Mesenchymal stem cell (in vitro differentiated cells and primary cell): ENCODE measurements around the gene CETP.
A peak's percentile ranks its signal among the peaks of the same experiment; 100 is the strongest.

Experiments used
- DNase-seq: peaks from one replicate; pipeline ENCODE4 v3.0.0-alpha.2; 2013
- H2AFZ ChIP-seq: one replicate; pipeline ENCODE4 v1.6.1; 2013; ENCODE audit warnings: low read depth, mild to moderate bottlenecking, control low read depth, inconsistent platforms, low read length, moderate library complexity
- H2AK5ac ChIP-seq: 2 replicates; pipeline ENCODE4 v1.6.1; 2013; ENCODE audit warnings: low read length, moderate library complexity, mild to moderate bottlenecking, inconsistent platforms; ENCODE audit not compliant: severe bottlenecking
- H2BK120ac ChIP-seq: one replicate; pipeline ENCODE4 v1.6.1; 2013; ENCODE audit warnings: low read depth, mild to moderate bottlenecking, inconsistent platforms, low read length, moderate library complexity
- H2BK12ac ChIP-seq, 2 experiments: one replicate each; pipeline ENCODE4 v1.6.1; 2013; ENCODE audit warnings: inconsistent platforms in 2 of 2, low read length in 2 of 2, mild to moderate bottlenecking in 2 of 2, moderate library complexity in 2 of 2, control low read depth in 1 of 2
- H2BK15ac ChIP-seq: one replicate; pipeline ENCODE4 v1.6.1; 2013; ENCODE audit warnings: mild to moderate bottlenecking, low read depth, inconsistent platforms; ENCODE audit not compliant: poor library complexity, severe bottlenecking
- H2BK5ac ChIP-seq: 2 replicates; pipeline ENCODE4 v1.6.1; 2013; ENCODE audit warnings: low read depth, mild to moderate bottlenecking, low read length, control low read depth, inconsistent platforms; ENCODE audit not compliant: poor library complexity, severe bottlenecking
- H3K14ac ChIP-seq, 2 experiments: one replicate each; pipeline ENCODE4 v1.6.1; 2013; ENCODE audit warnings: inconsistent platforms in 2 of 2, low read length in 2 of 2, control low read depth in 1 of 2, mild to moderate bottlenecking in 1 of 2, moderate library complexity in 1 of 2
- H3K18ac ChIP-seq, 2 experiments: one replicate each; pipeline ENCODE4 v1.6.1; 2013; ENCODE audit warnings: inconsistent platforms in 2 of 2, low read length in 2 of 2, control low read depth in 1 of 2, low read depth in 1 of 2, mild to moderate bottlenecking in 1 of 2
- H3K23ac ChIP-seq, 2 experiments: one replicate each; pipeline ENCODE4 v1.6.1; 2013; ENCODE audit warnings: inconsistent platforms in 2 of 2, low read length in 2 of 2, mild to moderate bottlenecking in 2 of 2, moderate library complexity in 2 of 2, control low read depth in 1 of 2
- H3K27ac ChIP-seq: 2 replicates; pipeline ENCODE4 v1.5.1; 2013; ENCODE audit warnings: mild to moderate bottlenecking, moderate library complexity, low read length, control low read depth, inconsistent platforms; ENCODE audit not compliant: poor library complexity, severe bottlenecking
- H3K27me3 ChIP-seq, 2 experiments: 2 replicates each; pipeline versions ENCODE4 v1.6.1 to v1.7.0; 2013; ENCODE audit warnings: low read length in 2 of 2, mild to moderate bottlenecking in 2 of 2, moderate library complexity in 2 of 2, control low read depth in 1 of 2, inconsistent platforms in 1 of 2; ENCODE audit not compliant: control insufficient read depth in 1 of 2, insufficient read depth in 1 of 2
- H3K36me3 ChIP-seq, 2 experiments: 2 replicates each; pipeline versions ENCODE4 v1.6.1 to v1.7.0; 2013; ENCODE audit warnings: low read length in 2 of 2, control low read depth in 1 of 2, inconsistent platforms in 1 of 2, low read depth in 1 of 2, mild to moderate bottlenecking in 1 of 2; ENCODE audit not compliant: insufficient read depth in 2 of 2, control insufficient read depth in 1 of 2
- H3K4ac ChIP-seq, 2 experiments: one replicate each; pipeline ENCODE4 v1.6.1; 2013; ENCODE audit warnings: inconsistent platforms in 2 of 2, low read length in 2 of 2, mild to moderate bottlenecking in 2 of 2, moderate library complexity in 2 of 2, control low read depth in 1 of 2, low read depth in 1 of 2
- H3K4me1 ChIP-seq: 2 replicates; pipeline ENCODE4 v1.6.1; 2013; ENCODE audit warnings: low read depth, low read length, control low read depth; ENCODE audit not compliant: control insufficient read depth, insufficient read depth
- H3K4me2 ChIP-seq: 2 replicates; pipeline ENCODE4 v1.6.1; 2013; ENCODE audit warnings: low read length, mild to moderate bottlenecking, inconsistent platforms; ENCODE audit not compliant: poor library complexity, severe bottlenecking
- H3K4me3 ChIP-seq, 2 experiments: 2 replicates each; pipeline versions ENCODE4 v1.5.1 to v1.7.0; 2013; ENCODE audit warnings: low read length in 2 of 2, mild to moderate bottlenecking in 2 of 2, control low read depth in 1 of 2, low read depth in 1 of 2; ENCODE audit not compliant: insufficient read depth in 1 of 2
- H3K79me1 ChIP-seq: replicated peaks from 2 replicates; pipeline ENCODE4 v1.6.1; 2013; ENCODE audit warnings: mild to moderate bottlenecking, control low read depth, low read length, inconsistent platforms; ENCODE audit not compliant: poor library complexity, severe bottlenecking
- H3K9ac ChIP-seq: 2 replicates; pipeline ENCODE4 v1.7.0; 2013; ENCODE audit warnings: mild to moderate bottlenecking, low read length, moderate library complexity
- H3K9me3 ChIP-seq: 2 replicates; pipeline ENCODE4 v1.7.0; 2013; ENCODE audit warnings: mild to moderate bottlenecking, low read length; ENCODE audit not compliant: control insufficient read depth
- H4K8ac ChIP-seq: one replicate; pipeline ENCODE4 v1.6.1; 2013; ENCODE audit warnings: inconsistent platforms, mild to moderate bottlenecking, low read length, moderate library complexity
- H4K91ac ChIP-seq: one replicate; pipeline ENCODE4 v1.6.1; 2013; ENCODE audit warnings: mild to moderate bottlenecking, low read length, inconsistent platforms
- WGBS: methylation state at CpG from one replicate; pipeline ENCODE4 v1.1.7; 2013; ENCODE audit warnings: mixed read lengths; 5-methylcytosine and 5-hydroxymethylcytosine counted together

The CETP gene

DNA sequence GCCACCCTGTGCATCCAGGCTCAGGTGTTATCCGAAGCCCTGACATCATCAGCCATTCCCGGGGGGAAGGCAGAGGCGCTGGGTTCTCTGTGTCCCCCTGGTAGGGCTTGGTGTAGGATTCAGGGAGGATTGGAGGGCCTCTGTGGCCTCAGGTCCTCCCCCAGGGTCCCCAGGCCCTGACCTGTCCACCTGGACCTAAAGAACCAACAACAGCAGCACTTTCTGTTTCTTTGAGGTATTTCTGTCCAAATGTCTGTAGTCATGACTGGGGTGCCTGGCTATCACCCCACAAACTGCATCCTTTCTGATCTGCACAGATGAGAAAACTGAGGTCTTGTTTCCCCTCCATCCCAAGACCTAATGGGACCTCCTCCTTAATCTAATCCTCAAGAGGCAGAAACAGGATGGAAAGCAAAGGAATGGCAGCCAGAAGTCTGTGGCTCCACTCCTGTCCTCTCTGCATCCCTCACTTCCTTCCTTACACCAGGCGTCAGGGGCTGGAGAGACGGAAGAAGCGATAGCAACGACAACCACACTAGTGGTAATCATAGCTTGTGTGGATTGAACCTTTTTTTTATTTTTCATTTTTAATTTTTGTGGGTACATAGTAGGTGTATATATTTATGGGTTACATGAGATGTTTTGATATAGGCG is 39.4 kb downstream of the CETP start:
- Histone ChIP-seq H3K4me1 (peaks cover 5% of the 10 kb centered on the region), H2BK15ac (peak overlapping the region; percentile 60), H2BK120ac (no peak overlapping the region), H3K79me1 (peaks cover 4% of the 10 kb centered on the region), H3K4me3 (no peak overlapping the region), H2BK12ac (peak overlapping the region; percentile 35 to 61), H2AK5ac (no peak overlapping the region), H3K14ac (no peak overlapping the region), H3K18ac (peak overlapping the region; percentile 13 to 59), H3K36me3 (peaks cover 4 to 44% of the 10 kb centered on the region in 2 experiments), H4K8ac (peak overlapping the region; percentile 35), H4K91ac (peak overlapping the region; percentile 73), H3K9me3 (no peaks in the 10 kb centered on the region), H3K4me2 (no peak overlapping the region), H2AFZ (no peak overlapping the region), H3K4ac (peak overlapping the region; percentile 12 to 57), H3K27me3 (no peaks in the 10 kb centered on the region), H2BK5ac (no peak overlapping the region), H3K9ac (peak overlapping the region; percentile 67), H3K27ac (no peak overlapping the region), H3K23ac (no peak overlapping the region)
- DNase-seq = no peak
- WGBS = 90% methylated on average over 7 of the region's 8 CpGs

DNA sequence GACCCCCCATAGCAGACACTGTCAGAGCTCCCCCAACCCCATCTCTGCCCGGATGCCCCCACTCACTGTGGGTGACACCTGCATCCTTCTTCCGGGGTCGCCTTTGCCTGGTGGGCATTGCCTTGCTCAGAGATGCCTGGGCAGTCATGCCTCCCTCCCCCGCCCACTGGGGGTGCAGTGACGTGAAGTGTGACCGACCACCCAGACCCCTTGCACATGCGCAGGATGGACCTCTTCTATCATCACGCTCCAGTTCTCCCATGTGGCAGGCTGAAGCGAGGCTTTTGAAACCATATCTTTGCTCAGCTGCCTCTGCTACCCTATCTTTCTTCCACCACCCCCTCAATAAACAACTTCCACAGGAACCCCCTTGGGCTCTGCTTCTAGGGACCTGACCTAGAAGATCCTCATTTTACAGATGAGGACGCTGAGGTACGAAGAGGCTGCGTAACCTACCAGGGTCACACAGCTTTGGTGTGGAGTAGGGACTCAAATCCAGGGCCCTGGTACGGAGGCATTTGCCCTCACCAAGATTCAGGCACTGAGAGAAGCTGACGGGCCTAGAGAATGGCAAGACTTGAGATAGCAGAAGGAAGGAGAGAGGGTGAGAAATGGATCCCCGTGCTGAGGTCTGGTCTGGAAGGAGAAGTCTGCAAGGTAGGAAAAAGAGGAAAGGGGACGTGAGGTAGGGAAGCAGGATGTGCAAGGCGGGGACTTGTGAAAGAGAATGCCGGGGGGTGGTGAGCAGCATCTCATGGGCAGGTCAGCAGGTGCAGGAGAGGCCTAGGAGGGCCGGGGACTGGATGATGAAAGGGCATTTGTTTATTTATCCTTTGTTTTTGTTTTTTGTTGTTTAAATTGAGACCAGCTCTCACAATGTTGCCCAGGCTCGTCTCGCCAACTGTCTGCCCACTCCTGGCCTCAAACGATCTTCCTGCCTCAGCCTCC is 42.0 kb downstream of the CETP start:
- peak overlapping the region in 1 of 2 experiments; percentile 31 for H3K23ac ChIP-seq
- no peak overlapping the region for H3K18ac ChIP-seq
- WGBS = 91% methylated on average over 22 of the region's 22 CpGs

GRCh38 chr16:57004387-57005250 is 42.9 kb downstream of the CETP start:
- Histone ChIP-seq H3K4me1 (peaks cover 5% of the 10 kb centered on the region), H3K4me2 (no peak overlapping the region), H2AK5ac (no peak overlapping the region), H2BK120ac (no peak overlapping the region), H3K4me3 (no peak overlapping the region), H2BK12ac (no peak overlapping the region), H4K91ac (no peak overlapping the region), H3K9me3 (no peaks in the 10 kb centered on the region), H2AFZ (no peak overlapping the region), H2BK15ac (no peak overlapping the region), H3K27ac (no peak overlapping the region), H3K79me1 (peaks cover 3% of the 10 kb centered on the region), H2BK5ac (no peak overlapping the region), H3K23ac (no peak overlapping the region), H3K36me3 (peaks cover 4 to 32% of the 10 kb centered on the region in 2 experiments), H3K27me3 (no peaks in the 10 kb centered on the region), H3K14ac (no peak overlapping the region), H3K18ac (no peak overlapping the region), H4K8ac (no peak overlapping the region), H3K9ac (no peak overlapping the region), H3K4ac (no peak overlapping the region)
- DNase-seq = no peak
- 81% methylated on average over 12 of the region's 15 CpGs for WGBS

More for the DNA sequence above, 42.0 kb downstream of the CETP start:
- Histone ChIP-seq H3K36me3 (peaks cover 4 to 35% of the 10 kb centered on the region in 2 experiments), H3K79me1 (peaks cover 3% of the 10 kb centered on the region), H3K27ac (no peak overlapping the region), H2BK12ac (no peak overlapping the region), H3K27me3 (no peaks in the 10 kb centered on the region), H3K9ac (no peak overlapping the region), H2BK15ac (no peak overlapping the region), H4K8ac (peak overlapping the region; percentile 32), H3K14ac (no peak overlapping the region), H4K91ac (no peak overlapping the region), H2BK120ac (no peak overlapping the region), H3K4me2 (no peak overlapping the region), H2AK5ac (no peak overlapping the region), H3K4ac (no peak overlapping the region), H3K4me1 (peaks cover 5% of the 10 kb centered on the region), H2BK5ac (no peak overlapping the region), H3K4me3 (no peak overlapping the region), H2AFZ (no peak overlapping the region), H3K9me3 (no peaks in the 10 kb centered on the region)
- DNase-seq = no peak
